GM12891 (cell line): ENCODE measurements around the gene BTAF1.

ENCODE experiments used
- POLR2A ChIP-seq: IDR thresholded peaks from 2 replicates; pipeline ENCODE4 v1.6.1; 2011; ENCODE audit warnings: low read depth, low read length, control low read depth
- POLR2AphosphoS5 ChIP-seq: IDR thresholded peaks from 2 replicates; pipeline ENCODE4 v1.6.1; 2011; ENCODE audit warnings: low read depth, low read length, control low read depth
- TAF1 ChIP-seq: IDR thresholded peaks from 2 replicates; pipeline ENCODE4 v1.6.1; 2011; ENCODE audit warnings: low read depth, low read length, control low read depth

DNA sequence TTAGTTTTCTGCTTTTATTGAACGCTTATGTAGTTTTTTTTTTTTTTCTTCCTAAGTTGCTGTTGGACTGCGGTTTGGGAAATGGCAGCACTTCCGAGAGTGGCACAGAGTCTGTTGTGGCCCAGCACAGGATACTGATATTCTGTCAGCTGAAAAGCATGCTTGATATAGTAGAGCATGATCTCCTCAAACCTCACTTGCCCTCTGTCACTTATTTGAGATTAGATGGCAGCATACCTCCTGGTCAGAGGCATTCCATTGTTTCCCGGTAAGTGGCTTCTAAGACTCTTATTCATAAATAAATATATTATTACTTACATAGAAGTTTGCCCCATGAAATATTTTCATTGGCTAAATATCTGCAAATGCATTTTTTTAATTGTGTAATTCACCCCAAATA lies 101.1 kb downstream of the BTAF1 start:
- TF ChIP-seq POLR2AphosphoS5 (no peak), POLR2A (no peak), TAF1 (no peak)
